GM12878 (cell line): Measurements from ENCODE around the gene PSMC4. TPM values are rescaled to one million over a fixed set of nuclear protein-coding genes. Genes with fewer than 3 reads are reported as not detected.

Source experiments
- CHD1 ChIP-seq: IDR thresholded peaks from 2 replicates; pipeline ENCODE4 v1.6.1; 2012; ENCODE audit warnings: low read depth, low read length, improper control_type of control experiment
- CHD2 ChIP-seq: IDR thresholded peaks from 2 replicates; pipeline ENCODE4 v1.6.1; 2011; ENCODE audit warnings: low read depth, low read length, improper control_type of control experiment, borderline replicate concordance
- CREB1 ChIP-seq: IDR thresholded peaks from 2 replicates; pipeline ENCODE4 v1.6.1; 2012; ENCODE audit warnings: low read depth, mild to moderate bottlenecking, inconsistent platforms
- EED ChIP-seq: sonication (generic); IDR thresholded peaks from 2 replicates; pipeline ENCODE4 v1.6.1; 2016; ENCODE audit warnings: antibody characterized with exemption, low read depth
- EGR1 ChIP-seq, 2 experiments: IDR thresholded peaks; 1 replicate in 1 of 2; 2 replicates in 1 of 2; pipeline ENCODE4 v1.6.1; 2011 to 2012; ENCODE audit warnings: low read depth in 2 of 2, low read length in 2 of 2, borderline replicate concordance in 1 of 2, mild to moderate bottlenecking in 1 of 2, moderate library complexity in 1 of 2
- JUNB ChIP-seq: IDR thresholded peaks from 2 replicates; pipeline ENCODE4 v1.6.1; 2016; ENCODE audit warnings: antibody characterized with exemption, mild to moderate bottlenecking
- NFIC ChIP-seq: IDR thresholded peaks from 2 replicates; pipeline ENCODE4 v1.6.1; 2012; ENCODE audit warnings: low read depth, mild to moderate bottlenecking, inconsistent platforms, low read length, moderate library complexity
- NR2C2 ChIP-seq: IDR thresholded peaks from 2 replicates; pipeline ENCODE4 v1.6.1; 2011; ENCODE audit warnings: borderline replicate concordance, low read depth; ENCODE audit not compliant: control insufficient read depth, insufficient read length
- PML ChIP-seq: IDR thresholded peaks from 2 replicates; pipeline ENCODE4 v1.6.1; 2012; ENCODE audit warnings: low read length, inconsistent platforms
- POLR2AphosphoS2 ChIP-seq: IDR thresholded peaks from 2 replicates; pipeline ENCODE4 v1.6.1; 2011; ENCODE audit warnings: low read depth, mild to moderate bottlenecking, low read length, improper control_type of control experiment, moderate library complexity
- RELA ChIP-seq: fragments of 450-650 bp; IDR thresholded peaks from 2 replicates; pipeline ENCODE4 v1.8.0; 2014; ENCODE audit warnings: borderline replicate concordance; ENCODE audit not compliant: partially characterized antibody
- SP1 ChIP-seq: IDR thresholded peaks from one replicate; pipeline ENCODE4 v1.6.1; 2011; ENCODE audit warnings: low read depth, low read length
- SPI1 ChIP-seq: IDR thresholded peaks from 2 replicates; pipeline ENCODE4 v1.6.1; 2011; ENCODE audit warnings: low read depth, mild to moderate bottlenecking, low read length, moderate library complexity, borderline replicate concordance; ENCODE audit not compliant: insufficient read depth
- TARDBP ChIP-seq: IDR thresholded peaks from 2 replicates; pipeline ENCODE4 v1.6.1; 2016; ENCODE audit warnings: borderline replicate concordance
- ZNF622 ChIP-seq: fragments of 450-650 bp; IDR thresholded peaks from 2 replicates; pipeline ENCODE4 v1.6.1; 2017; ENCODE audit warnings: mild to moderate bottlenecking, inconsistent platforms
- polyA plus RNA-seq, 11 experiments: library from polyadenylated mRNA; depleted of rRNA in 4 of 11; unstranded in 6 of 11; stranded (reverse) in 5 of 11; fragments of >200 nt; fragmentation: Nextera tagmentation in 4 of 11; fragmentation: Illumina TruSeq in 1 of 11; extraction: Ambion mirVana in 4 of 11; extraction: Trizol in 1 of 11; gene quantifications; 1 replicate in 1 of 11; 2 replicates in 10 of 11; pipeline versions ENCODE4 v1.2.1 to v1.2.3, GENCODE V29; 2011 to 2016; ENCODE audit warnings: inconsistent platforms in 2 of 11, missing spikeins in 2 of 11, low read depth in 1 of 11
- total RNA-seq, 4 experiments: library from RNA; depleted of rRNA in 3 of 4; stranded (reverse); fragments of >200 nt in 3 of 4; fragmentation: Illumina TruSeq in 1 of 4; extraction: Trizol in 1 of 4; gene quantifications; 2 replicates each; pipeline versions ENCODE4 v1.2.1 to v1.2.3, GENCODE V29; 2013 to 2021
- TF ChIP-seq, protein P1 (sequence below): IDR thresholded peaks from 2 replicates; pipeline ENCODE4 v1.6.1; 2012; ENCODE audit warnings: mild to moderate bottlenecking, low read depth, low read length
- TF ChIP-seq, protein P2 (sequence below): IDR thresholded peaks from 2 replicates; pipeline ENCODE4 v1.6.1; 2011; ENCODE audit warnings: borderline replicate concordance, low read depth, mild to moderate bottlenecking, moderate library complexity, low read length; ENCODE audit not compliant: insufficient read depth, poor library complexity, severe bottlenecking
- TF ChIP-seq, protein P3 (sequence below): fragments of 450-650 bp; IDR thresholded peaks from 2 replicates; pipeline ENCODE4 v1.6.1; 2017; ENCODE audit warnings: mild to moderate bottlenecking, low read depth, inconsistent platforms; ENCODE audit not compliant: poor library complexity, severe bottlenecking
- TF ChIP-seq, protein P4 (sequence below): fragments of 450-650 bp; IDR thresholded peaks from 2 replicates; pipeline ENCODE4 v1.6.1; 2017; ENCODE audit warnings: low read depth, mild to moderate bottlenecking, moderate library complexity

PSMC4 gene
- total and polyA plus RNA-seq, 10 of the 15 experiments (the other 5 are each of a cell fraction or from before 2014, with no cell fraction given): 55.2 to 328 (median 127) TPM

DNA sequence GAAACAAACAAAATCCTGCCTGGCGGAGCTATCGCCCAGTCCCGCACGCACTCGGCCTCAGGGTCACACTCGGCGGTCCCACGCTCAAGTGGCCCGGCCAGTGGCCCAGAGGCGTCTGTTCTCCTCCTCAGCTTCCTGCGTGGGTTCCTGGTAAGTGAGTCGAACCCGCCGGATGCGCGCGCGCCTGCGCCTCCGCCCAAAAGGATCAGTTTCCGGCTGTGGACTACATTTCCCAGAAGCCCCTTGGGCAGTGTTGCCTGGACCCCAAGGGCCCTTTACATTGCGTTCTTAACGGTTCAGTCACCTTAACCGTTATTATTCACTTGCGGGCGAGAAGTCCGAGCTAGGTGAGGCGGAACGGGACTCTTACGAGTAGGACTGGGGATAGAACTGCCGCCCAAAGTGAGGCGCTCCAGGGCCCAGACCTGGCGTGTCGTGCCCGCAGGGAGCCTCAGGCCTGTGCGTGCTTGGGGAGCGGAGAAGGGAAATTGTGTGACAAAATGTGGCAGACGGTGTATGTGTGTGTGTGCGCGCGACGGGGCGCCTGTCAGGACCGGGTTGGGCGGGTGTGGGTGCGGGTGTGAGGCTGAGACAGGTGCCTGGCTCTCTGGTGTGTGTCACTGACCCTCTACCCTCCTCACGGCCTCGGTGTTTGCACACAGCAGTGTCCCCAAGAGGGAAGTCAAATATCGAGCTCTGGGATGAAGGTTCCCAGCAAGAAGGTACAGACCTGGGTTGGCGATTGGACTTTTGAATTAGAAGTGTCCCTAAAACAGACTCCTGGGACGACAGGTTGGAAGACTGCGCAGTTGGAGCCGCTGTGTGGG, 26.1 kb downstream of the PSMC4 start, which contains the start of gene ZNF546 (continued):
- TF ChIP-seq, protein P1, sequence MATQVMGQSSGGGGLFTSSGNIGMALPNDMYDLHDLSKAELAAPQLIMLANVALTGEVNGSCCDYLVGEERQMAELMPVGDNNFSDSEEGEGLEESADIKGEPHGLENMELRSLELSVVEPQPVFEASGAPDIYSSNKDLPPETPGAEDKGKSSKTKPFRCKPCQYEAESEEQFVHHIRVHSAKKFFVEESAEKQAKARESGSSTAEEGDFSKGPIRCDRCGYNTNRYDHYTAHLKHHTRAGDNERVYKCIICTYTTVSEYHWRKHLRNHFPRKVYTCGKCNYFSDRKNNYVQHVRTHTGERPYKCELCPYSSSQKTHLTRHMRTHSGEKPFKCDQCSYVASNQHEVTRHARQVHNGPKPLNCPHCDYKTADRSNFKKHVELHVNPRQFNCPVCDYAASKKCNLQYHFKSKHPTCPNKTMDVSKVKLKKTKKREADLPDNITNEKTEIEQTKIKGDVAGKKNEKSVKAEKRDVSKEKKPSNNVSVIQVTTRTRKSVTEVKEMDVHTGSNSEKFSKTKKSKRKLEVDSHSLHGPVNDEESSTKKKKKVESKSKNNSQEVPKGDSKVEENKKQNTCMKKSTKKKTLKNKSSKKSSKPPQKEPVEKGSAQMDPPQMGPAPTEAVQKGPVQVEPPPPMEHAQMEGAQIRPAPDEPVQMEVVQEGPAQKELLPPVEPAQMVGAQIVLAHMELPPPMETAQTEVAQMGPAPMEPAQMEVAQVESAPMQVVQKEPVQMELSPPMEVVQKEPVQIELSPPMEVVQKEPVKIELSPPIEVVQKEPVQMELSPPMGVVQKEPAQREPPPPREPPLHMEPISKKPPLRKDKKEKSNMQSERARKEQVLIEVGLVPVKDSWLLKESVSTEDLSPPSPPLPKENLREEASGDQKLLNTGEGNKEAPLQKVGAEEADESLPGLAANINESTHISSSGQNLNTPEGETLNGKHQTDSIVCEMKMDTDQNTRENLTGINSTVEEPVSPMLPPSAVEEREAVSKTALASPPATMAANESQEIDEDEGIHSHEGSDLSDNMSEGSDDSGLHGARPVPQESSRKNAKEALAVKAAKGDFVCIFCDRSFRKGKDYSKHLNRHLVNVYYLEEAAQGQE: no peak; the same call in 1 of the 2 replicates
- TF ChIP-seq, protein P2, sequence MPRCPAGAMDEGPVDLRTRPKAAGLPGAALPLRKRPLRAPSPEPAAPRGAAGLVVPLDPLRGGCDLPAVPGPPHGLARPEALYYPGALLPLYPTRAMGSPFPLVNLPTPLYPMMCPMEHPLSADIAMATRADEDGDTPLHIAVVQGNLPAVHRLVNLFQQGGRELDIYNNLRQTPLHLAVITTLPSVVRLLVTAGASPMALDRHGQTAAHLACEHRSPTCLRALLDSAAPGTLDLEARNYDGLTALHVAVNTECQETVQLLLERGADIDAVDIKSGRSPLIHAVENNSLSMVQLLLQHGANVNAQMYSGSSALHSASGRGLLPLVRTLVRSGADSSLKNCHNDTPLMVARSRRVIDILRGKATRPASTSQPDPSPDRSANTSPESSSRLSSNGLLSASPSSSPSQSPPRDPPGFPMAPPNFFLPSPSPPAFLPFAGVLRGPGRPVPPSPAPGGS: no peak
- TF ChIP-seq CHD1 (no peak), CREB1 (peak; percentile 21; the same call in 1 of the 2 replicates), JUNB (no peak), CHD2 (no peak), SP1 (no peak), NR2C2 (no peak), NFIC (peak; percentile 33; the same call in 1 of the 2 replicates), RELA (peak; percentile 19), POLR2AphosphoS2 (peak; percentile 96), EGR1 (IDR thresholded peaks at IDR 0.05; ENCODE audit: borderline replicate concordance in 1 of 2, low read depth in 2 of 2, low read length in 2 of 2) (peak in 1 of 2 experiments; percentile 40; a peak in 1 of 3 replicates), ZNF622 (no peak), EED (no peak), SPI1 (0 out of 2 replicates have a peak, but pooled peaks have one; percentile 7), PML (peak; percentile 98), TARDBP (no peak; the same call in 1 of the 2 replicates)
- TF ChIP-seq, protein P3, sequence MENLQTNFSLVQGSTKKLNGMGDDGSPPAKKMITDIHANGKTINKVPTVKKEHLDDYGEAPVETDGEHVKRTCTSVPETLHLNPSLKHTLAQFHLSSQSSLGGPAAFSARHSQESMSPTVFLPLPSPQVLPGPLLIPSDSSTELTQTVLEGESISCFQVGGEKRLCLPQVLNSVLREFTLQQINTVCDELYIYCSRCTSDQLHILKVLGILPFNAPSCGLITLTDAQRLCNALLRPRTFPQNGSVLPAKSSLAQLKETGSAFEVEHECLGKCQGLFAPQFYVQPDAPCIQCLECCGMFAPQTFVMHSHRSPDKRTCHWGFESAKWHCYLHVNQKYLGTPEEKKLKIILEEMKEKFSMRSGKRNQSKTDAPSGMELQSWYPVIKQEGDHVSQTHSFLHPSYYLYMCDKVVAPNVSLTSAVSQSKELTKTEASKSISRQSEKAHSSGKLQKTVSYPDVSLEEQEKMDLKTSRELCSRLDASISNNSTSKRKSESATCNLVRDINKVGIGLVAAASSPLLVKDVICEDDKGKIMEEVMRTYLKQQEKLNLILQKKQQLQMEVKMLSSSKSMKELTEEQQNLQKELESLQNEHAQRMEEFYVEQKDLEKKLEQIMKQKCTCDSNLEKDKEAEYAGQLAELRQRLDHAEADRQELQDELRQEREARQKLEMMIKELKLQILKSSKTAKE: no peak
- TF ChIP-seq, protein P4, sequence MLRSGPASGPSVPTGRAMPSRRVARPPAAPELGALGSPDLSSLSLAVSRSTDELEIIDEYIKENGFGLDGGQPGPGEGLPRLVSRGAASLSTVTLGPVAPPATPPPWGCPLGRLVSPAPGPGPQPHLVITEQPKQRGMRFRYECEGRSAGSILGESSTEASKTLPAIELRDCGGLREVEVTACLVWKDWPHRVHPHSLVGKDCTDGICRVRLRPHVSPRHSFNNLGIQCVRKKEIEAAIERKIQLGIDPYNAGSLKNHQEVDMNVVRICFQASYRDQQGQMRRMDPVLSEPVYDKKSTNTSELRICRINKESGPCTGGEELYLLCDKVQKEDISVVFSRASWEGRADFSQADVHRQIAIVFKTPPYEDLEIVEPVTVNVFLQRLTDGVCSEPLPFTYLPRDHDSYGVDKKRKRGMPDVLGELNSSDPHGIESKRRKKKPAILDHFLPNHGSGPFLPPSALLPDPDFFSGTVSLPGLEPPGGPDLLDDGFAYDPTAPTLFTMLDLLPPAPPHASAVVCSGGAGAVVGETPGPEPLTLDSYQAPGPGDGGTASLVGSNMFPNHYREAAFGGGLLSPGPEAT: no peak; the same call in 1 of the 2 replicates
